Measurements from ENCODE around the gene ZNF575.

Gene ZNF575

DNA sequence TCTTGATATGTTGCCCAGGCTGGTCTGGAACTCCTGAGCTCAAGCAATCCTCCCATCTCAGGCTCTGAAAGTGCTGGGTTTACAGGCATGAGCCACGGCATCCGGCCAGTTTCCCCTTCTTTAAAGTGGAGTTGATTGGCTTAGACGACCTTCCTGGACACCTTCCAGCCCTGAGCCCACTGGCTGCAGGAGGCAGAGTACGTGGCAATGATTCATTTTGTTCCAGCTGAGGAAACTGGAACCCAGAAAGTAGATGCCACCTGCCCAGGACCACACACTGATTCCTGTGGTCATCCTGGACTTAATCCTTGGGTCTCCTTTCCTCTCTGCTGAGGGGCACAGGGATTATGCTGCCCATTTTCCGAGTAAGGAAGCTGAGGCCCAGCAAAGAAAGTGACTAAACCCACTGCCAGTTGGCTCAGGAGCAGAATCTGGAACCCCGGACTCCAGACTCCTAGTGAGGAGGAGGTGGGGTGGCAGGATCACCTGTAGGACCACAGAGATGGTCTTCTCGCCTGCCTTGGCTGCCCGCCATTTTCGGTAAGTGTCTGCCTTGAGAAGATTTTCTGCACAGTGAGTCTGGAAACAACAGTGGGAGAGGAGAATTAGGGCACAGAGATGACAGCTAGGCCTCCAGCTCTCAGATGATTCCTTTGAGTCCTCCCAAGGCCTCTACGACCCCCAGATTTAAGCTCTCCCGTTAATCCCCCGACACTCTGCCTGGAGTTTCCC lies 41.6 kb downstream of the ZNF575 start:
- DNase-seq, result no peak

DNA sequence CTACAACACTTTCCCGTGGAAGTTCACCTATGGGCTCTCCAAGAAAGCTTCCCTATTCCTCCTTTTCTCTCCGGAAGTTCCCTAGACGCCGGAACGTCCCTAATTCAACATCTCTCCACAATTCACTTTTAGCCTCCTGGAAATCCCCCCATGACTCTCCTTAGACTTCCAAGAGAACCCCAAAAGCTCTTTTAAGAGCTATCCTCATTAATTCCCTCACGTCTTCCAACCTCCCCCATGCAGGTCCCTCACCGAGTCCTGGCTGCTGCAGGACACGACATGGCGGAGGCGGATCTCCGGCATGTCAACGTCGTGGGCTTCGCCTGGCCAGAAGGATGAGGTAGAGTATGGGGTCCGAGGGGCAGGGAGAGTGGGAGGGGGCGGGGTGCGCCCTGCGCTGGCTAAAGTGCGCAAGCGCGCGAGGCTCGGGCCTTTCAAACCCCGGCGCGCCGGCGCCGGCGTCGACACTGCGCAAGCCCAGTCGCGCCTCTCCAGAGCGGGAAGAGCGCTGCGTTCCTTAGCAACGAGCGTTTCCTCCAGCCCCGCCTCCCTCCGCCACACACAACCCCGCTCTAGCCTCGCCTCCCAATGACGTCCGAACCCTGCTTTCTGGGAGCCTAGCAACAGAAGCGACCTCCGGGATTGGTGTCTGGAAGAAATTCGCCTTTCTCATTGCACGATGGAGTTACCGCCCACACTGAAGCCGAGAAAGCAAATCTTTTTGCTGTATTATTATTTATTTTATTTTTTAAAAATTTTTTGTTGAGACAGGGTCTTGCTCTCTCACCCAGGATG lies 42.4 kb downstream of the ZNF575 start, which contains the start of the genes PINLYP and XRCC1:
Gene PINLYP (plus strand): TSS at position 646 of the 795 bp plus-strand sequence. CDS start 1,391 bp downstream, outside the sequence.
Gene XRCC1 (minus strand): TSS at position 372 of the 795 bp plus-strand sequence. CDS start 69 bp downstream, at position 303.
- peak; percentile 53 to 97 (median 90) for DNase-seq

DNA sequence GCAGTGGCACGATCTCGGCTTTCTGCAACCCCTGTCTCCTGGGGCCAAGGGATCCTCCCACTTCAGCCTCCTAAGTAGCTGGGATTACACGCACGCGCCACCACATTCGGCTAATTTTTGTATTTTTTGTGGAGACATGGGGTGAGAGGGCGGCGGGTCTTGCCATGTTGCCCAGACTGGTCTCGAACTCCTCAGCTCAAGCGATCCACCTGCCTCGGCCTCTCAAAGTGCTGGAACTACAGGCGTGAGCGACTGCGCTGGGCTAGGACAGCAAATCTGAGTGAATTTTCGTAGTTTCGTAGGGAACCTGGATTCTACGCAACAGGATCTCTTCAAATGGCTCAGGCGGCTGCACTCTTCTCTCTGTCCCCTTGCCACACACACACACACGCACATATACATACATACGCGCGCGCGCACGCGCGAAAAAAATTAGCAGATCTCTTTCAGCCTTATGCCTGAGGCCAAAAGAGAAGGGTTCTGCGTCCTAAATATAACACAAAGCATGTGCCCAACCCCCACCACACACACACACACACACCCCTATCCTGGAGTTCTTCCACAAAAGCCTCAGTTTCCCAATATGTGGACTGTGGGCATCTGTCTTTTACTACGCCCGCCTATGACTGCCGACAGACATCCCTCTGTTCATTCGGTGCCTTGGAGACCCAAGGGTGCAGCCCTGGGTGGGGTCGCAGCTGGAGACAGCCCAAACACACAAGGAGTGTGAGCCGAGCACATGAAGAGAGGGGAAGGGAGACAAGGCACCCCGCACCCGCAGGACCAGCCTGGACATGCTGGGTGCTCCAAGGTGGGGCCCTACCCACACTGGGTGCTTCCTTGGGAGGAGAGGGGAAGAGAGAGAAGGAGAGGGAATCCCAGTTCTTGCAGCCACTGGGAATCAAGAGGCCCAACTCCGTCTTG lies 43.2 kb downstream of the ZNF575 start:
- DNase-seq, result peak in 1 of 14 donors; percentile 32

DNA sequence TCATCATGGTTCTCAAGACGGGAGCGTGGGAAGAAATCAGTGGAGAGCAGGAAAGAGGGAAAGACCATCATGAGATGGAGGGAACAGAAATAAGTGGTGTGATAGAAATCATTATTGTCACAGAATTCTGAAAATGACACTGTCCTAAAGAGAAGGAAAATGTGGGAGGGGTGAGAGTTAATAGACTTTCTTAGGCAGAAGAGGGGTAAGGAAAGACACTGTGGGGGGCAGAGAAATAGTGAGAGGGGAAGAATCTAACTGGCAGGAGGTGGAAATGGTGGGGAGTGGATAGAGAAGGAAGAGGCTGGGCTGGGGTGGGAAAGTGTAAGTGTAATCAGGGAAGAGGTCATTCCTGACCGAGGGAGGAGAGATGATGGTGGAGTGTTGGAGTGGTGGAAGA lies 45.8 kb downstream of the ZNF575 start:
- DNase-seq, result no peak

DNA sequence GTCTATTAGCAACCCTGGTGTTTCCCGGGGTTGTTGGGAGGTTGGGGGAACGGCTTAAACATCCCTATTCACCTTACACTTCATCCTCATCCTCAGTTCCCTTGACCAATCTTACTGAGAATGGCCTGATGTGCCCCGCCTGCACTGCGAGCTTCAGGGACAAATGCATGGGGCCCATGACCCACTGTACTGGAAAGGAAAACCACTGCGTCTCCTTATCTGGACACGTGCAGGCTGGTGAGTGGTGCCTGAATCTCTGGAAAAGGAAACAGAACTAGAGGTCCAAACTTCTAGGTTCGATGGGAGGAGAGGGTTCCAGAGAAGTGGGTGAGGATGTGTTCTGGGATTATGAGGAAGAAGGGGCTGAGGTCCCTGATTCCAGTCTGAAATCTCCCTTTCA lies 48.5 kb downstream of the ZNF575 start:
- no peak for DNase-seq

DNA sequence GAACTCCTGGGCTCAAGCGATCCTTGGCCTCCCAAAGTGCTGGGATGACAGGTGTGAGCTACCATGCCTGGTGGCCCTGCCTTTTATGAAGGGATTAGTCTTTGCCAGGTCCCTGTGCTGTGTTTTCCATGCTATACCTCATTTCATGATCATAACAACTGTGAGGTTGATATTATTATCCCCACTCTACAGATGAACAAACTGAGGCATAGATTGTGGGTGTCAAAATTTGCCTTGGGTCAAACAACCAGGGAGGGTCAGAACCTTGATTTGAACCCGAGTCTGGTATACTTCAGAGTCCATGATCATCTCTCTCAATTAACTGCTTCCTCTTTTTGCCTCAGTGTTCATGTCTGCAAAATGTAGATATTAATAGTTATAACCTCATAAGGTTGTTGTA lies 49.5 kb downstream of the ZNF575 start:
- no peak for DNase-seq

DNA sequence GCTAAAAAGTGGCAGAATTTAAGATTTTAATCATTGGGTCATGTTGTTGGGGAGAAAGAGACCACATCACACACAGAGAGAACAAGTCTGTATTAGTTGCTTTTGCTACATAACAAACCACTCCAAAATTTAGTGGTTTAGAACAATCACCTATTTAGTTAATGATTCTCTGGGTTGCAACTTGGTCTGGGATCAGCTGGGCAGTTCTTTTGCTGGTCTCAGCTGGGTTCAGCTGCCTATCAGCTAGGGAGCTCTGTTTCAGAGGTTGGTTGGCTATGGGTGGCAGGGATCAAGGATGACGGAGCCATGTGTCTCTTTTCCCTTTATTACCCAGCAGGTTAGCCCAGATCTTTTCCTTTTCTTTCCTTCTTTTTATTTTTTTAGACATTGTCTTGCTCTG lies 51.5 kb downstream of the ZNF575 start:
- no peak for DNase-seq

Data from C1 segment of cervical spinal cord (tissue), 14 donors.